ENCODE results near the gene GIT2. TPM values are rescaled to one million over a fixed set of nuclear protein-coding genes. Genes with fewer than 3 reads are reported as not detected.

GIT2 gene
- total and polyA plus RNA-seq, 2 of the 8 experiments (the other 6 are each of a cell fraction or from before 2014, with no cell fraction given) = 9.6 to 20.7 TPM

GRCh38 chr12:109968032-109968420 is 28.1 kb downstream of the GIT2 start (continued):
- TF ChIP-seq CBX8 (IDR thresholded peaks at IDR 0.05; ENCODE audit: borderline replicate concordance, low read depth, low read length) = no peak
- TF ChIP-seq ZNF274 (IDR thresholded peaks at IDR 0.05; ENCODE audit: borderline replicate concordance, extremely low read depth, low read length) = no peak
- no peak for TF ChIP-seq MAX (IDR thresholded peaks at IDR 0.05)
- TF ChIP-seq EZH2 (IDR thresholded peaks at IDR 0.05; ENCODE audit: low read depth, low read length, severe bottlenecking) = no peak
- TF ChIP-seq NRF1 (IDR thresholded peaks at IDR 0.05; ENCODE audit: low read depth, low read length) = no peak
- TF ChIP-seq JUND (IDR thresholded peaks at IDR 0.05; ENCODE audit: low read length) = no peak
- TF ChIP-seq SP2 (IDR thresholded peaks at IDR 0.05; ENCODE audit: low read length) = no peak
- TF ChIP-seq SRF (IDR thresholded peaks at IDR 0.05; ENCODE audit: low read depth, low read length) = no peak
